HG03521 (cell line): Measurements from ENCODE around the gene SLC6A2.
A peak's percentile ranks its signal among the peaks of the same experiment; 100 is the strongest.

Source experiments
- ATAC-seq: cut with Tn5 transposase; IDR thresholded peaks from one replicate; pipeline ENCODE4 v1.9.1; 2021; ENCODE audit warnings: mild to moderate bottlenecking, moderate library complexity; ENCODE audit not compliant: unreplicated experiment

Gene SLC6A2

GRCh38 chr16:55671206-55671973 lies 15.6 kb downstream of the SLC6A2 start:
- no peak for ATAC-seq

DNA sequence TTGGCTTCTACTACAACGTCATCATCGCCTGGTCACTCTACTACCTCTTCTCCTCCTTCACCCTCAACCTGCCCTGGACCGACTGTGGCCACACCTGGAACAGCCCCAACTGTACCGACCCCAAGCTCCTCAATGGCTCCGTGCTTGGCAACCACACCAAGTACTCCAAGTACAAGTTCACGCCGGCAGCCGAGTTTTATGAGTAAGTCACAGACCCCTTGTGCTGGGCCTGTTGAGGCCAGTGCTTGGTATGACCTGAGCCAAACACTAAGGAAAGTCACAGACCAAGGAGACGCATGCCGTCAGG lies 16.1 kb downstream of the SLC6A2 start:
- ATAC-seq = no peak

DNA sequence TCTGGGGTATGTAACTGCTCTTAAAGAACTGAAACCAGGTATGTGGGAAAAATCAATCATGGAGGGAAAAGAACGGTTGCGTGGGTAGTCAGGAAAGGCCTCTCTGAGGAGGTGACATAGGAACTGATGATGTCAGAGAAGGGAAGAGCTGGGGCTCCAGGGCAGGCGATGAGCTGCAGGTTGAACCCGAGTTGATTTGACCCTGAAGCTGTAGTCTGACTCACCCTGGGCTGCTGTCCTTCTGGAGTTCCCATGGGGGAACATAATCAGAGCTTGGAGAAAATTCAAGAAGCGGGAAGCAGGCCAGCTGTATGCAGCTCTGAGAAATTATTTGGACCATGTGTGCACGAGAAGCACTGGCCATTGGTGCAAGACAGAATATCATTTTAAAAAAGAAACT lies 16.7 kb downstream of the SLC6A2 start:
- no peak for ATAC-seq

DNA sequence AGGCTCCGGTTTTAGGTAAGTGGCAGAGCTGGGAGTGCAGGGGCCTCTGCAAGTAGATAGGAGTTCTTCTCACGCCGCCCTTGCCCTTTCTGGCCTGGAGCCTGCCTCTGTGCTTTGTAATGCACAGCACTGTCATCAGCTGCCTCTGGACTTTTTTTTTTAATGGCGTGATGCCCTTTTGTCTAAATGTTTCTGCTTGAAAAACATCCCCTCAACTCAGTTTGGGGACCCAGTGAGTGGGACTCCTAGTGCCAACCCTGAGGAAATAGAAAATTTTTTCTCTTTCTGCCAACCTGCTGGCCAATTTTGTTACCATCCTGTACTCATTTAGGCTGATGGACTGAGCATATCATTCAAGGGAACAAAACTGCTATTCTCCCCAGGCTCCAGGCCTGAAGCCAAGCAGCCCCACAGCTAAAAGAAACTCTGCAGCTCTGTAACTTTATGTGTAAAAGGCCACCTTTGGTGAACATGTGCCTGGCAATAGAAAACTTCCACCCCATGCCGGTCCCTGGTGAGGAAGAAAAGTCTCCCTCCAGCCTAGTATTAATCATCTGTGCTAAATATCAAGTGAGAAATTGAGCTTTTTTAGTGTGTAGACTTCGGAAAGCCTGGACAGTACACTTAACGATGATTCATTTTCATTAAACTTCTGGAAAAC lies 22.5 kb downstream of the SLC6A2 start:
- no peak for ATAC-seq

- ATAC-seq = no peak
These were observed 26.3 kb downstream of the SLC6A2 start for GRCh38 chr16:55682086-55682485.

DNA sequence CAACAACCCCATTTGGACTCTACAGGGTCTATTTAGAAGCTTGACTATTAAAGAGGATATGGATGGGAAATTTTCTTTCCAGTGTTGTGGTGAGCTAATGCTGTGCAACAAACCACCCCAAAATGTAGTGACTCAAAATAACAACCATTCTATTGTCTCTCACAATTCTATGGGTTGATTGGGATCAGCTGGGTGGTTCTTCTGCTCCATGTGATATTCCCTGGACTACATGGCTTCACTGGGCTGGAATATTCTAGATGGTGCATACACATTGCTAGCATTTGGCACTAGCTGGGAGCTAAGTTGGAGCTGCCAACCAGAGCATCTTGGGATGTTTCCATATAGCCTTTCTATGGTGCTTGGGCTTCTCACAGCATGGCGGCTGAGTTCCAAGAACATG lies 30.2 kb downstream of the SLC6A2 start:
- no peak for ATAC-seq

DNA sequence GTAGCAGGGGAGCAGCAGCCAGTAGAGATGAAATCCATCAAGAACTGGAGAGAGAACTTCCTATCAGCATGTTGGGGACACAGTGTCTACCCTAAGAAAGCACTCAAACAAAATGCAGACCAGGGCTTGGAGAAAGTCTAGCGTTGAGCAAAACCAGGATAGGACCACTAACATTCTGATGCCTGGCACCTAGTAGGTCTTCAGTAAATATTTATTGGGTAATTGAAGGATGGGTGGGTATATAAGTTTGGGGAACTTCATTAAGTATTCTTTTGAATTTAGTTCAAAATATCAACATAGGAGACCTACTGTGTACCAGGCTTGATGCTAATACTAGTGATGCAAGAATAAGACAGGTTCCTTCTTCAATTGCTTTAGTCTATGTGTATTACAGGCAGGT lies 30.9 kb downstream of the SLC6A2 start:
- no peak for ATAC-seq

- ATAC-seq = no peak
These were observed 32.0 kb downstream of the SLC6A2 start for GRCh38 chr16:55687802-55688201.

GRCh38 chr16:55690841-55691240 lies 35.1 kb downstream of the SLC6A2 start:
- ATAC-seq = no peak

DNA sequence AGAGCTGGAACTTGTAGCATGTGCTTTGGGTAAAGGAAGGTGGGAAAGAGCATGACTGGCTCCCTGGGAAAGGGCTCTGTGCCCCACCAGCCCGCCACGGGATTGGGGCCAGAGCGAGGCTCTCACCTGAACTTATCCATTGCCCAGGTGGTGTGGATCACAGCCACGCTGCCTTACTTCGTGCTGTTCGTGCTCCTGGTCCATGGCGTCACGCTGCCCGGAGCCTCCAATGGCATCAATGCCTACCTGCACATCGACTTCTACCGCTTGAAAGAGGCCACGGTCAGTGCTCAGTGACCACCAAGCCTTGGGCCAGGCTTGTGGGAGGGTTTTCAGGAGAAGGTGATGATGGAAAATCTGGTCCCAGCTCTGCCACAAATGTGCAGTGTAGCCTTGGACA lies 36.0 kb downstream of the SLC6A2 start:
- no peak for ATAC-seq

DNA sequence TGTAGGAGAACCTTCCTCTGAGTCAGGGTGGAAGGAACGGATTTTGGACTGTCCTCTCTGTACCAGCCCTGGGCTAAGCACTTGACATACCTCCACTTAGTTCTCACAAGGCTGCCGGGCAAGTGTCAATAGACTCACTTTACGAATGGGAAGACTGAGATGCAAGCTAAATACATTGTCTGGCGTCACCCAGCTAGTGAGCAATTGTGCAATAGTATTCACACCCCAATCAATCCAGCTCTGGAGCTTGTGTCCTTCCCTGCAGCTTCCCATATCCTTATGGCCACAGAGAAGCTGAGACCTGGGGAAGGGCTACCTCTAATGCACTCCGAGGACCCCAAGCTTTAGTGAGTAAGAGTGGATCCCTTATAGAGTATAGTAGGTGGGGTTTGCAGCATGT lies 39.8 kb downstream of the SLC6A2 start:
- ATAC-seq = no peak

GRCh38 chr16:55697867-55698266 lies 42.1 kb downstream of the SLC6A2 start:
- no peak for ATAC-seq

- ATAC-seq = no peak
These were observed 42.5 kb downstream of the SLC6A2 start for GRCh38 chr16:55698331-55698730.

- no peak for ATAC-seq
These were observed 43.2 kb downstream of the SLC6A2 start for GRCh38 chr16:55698946-55699345.

- no peak for ATAC-seq
These were observed 43.8 kb downstream of the SLC6A2 start for GRCh38 chr16:55699616-55700015.

DNA sequence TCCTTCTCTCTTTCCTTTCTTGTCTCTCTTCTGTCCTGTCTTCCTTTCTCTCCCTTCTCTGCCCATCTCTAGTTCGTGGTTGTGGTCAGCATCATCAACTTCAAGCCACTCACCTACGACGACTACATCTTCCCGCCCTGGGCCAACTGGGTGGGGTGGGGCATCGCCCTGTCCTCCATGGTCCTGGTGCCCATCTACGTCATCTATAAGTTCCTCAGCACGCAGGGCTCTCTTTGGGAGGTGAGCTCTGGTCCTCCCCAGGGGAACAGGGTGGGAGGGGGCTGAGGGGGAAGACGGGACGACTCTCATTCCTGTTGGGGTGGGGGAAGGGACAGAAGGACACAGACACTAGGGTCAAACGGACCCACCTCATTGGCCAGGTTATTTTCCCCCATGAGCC lies 44.3 kb downstream of the SLC6A2 start:
- ATAC-seq = no peak

GRCh38 chr16:55700961-55701360 lies 45.2 kb downstream of the SLC6A2 start:
- ATAC-seq = no peak

GRCh38 chr16:55701442-55702319 lies 45.9 kb downstream of the SLC6A2 start:
- peak; percentile 68 for ATAC-seq

DNA sequence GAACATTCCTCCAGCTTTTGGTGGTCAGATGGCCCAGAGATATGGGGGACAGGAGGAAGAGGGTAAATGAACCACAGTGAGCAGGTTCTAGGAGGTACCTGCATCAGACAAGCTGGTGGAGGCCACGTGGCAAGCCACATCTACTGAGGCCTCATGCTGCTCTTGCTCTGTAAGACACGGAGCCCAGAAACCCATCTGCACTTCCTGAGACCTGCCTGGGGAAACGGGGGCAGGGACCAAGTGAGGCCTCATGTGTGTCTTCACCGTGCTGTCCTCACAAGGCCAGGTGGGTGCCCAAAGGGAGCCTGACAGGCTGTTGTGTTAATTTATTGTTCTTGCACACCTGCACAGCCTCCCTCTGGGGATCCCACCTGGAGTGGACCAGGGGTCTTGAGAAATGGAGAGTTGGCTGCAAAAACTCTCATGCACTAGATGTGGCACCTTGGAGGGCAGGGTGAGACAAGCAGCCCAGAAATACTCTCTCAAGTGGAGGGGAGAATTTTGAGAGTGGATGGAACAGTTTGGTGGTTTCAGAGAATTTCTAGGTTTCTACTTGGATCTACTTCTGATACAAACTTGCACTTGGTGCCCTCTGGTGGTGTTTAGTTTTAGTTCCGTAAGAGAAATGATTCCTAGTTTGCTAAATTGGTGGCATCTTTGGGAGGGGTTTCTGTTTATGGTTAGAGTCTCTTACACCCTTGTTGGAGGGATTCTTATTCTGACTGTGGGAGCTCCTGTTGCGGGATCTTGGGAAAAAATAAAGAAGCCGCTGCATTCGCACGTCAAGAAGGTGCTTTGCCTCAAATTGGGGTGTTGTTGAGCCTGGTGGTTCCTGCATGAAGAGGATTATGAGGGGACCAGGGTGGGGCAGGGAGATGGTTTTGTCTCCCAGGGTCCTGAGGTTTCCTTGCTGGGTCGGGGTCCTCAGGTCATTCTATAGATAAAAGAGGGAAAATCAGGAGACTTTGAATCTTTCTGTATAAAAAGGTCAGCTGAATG lies 47.5 kb downstream of the SLC6A2 start:
- ATAC-seq = no peak

- no peak for ATAC-seq
These were observed 51.1 kb downstream of the SLC6A2 start for GRCh38 chr16:55706739-55707384.
